Sciatic nerve (tissue), 2 donors: Measurements from ENCODE around the gene TOR2A. TPM values are rescaled to one million over a fixed set of nuclear protein-coding genes. Genes with fewer than 3 reads are reported as not detected.

ENCODE experiments used
- ATAC-seq: fragments of 200-7000 bp; cut with Tn5 transposase; one replicate; pipeline ENCODE4 v1.9.1; 2020; ENCODE audit warnings: mild to moderate bottlenecking, moderate library complexity
- DNase-seq: peaks from one replicate; pipeline ENCODE4 v3.0.0-alpha.2; 2020; ENCODE audit warnings: low spot score
- intact Hi-C: fragments of 100-400 bp; cut with DNase I; formaldehyde crosslinking; loops from one replicate; pipeline ENCODE4 v1.14.2; 2022
- total RNA-seq: library from RNA; stranded (reverse); fragmentation: NEBNext Ultra II Directional; extraction: Animal tissue kit (Norgen Biotek cat#: 25700); gene quantifications from one replicate; pipeline ENCODE4 v1.2.1, GENCODE V29; 2021
- donor health status: DM: no; HTN: no; CAD: no.
- donor health status: DM: no; HTN: no; CAD: no.

Gene TOR2A
- total RNA-seq, 1 donor from 2014 or later: 6.8 TPM

- no peak for DNase-seq
- no peak for ATAC-seq
- intact Hi-C loops: no loop called here
Measured at GRCh38 chr9:127684576-127684975, 50.5 kb downstream of the TOR2A start.

- ATAC-seq: no peak
- DNase-seq: no peak
- intact Hi-C loops: no loop called here
Measured at GRCh38 chr9:127683723-127684122, 51.4 kb downstream of the TOR2A start.

- intact Hi-C loops: no loop called here
- ATAC-seq (no peak), DNase-seq (no peak)
Measured at GRCh38 chr9:127682351-127683136, 52.5 kb downstream of the TOR2A start.

Other genes with a start within 250 kb of the TOR2A start
- gene STXBP1, start 123.0 kb downstream of the TOR2A start, total RNA-seq: 113 TPM
- 0.80 TPM for gene CFAP157, start 28.3 kb downstream of the TOR2A start, total RNA-seq
- gene PTRH1, start 19.6 kb downstream of the TOR2A start, total RNA-seq: 10.3 TPM
- 0.13 TPM for gene TTC16, start 19.2 kb downstream of the TOR2A start, total RNA-seq
- 22.6 TPM for gene SH2D3C, start 43.4 kb upstream of the TOR2A start, total RNA-seq
- 127 TPM for gene CDK9, start 50.7 kb upstream of the TOR2A start, total RNA-seq
- gene FPGS, start 67.6 kb upstream of the TOR2A start, total RNA-seq: 69.7 TPM
- 285 TPM for gene ENG, start 119.4 kb upstream of the TOR2A start, total RNA-seq
- 61.0 TPM for gene AK1, start 142.4 kb upstream of the TOR2A start, total RNA-seq
- gene ST6GALNAC6, start 164.3 kb upstream of the TOR2A start, total RNA-seq: 108 TPM
- 19.6 TPM for gene ST6GALNAC4, start 181.7 kb upstream of the TOR2A start, total RNA-seq
- gene PIP5KL1, start 195.5 kb upstream of the TOR2A start, total RNA-seq: 2.0 TPM
- gene DPM2, start 202.6 kb upstream of the TOR2A start, total RNA-seq: 24.6 TPM
- 96.8 TPM for gene EEIG1, start 245.7 kb upstream of the TOR2A start, total RNA-seq